K562 (cell line): Measurements from ENCODE around the gene PRKG2. TPM values are rescaled to one million over a fixed set of nuclear protein-coding genes. Genes with fewer than 3 reads are reported as not detected.

Experiments used
- ATAC-seq: fragments of 200-7000 bp; cut with Tn5 transposase; 3 replicates; pipeline ENCODE4 v1.9.1; 2020; ENCODE audit warnings: moderate library complexity
- BruUV-seq: library from RNA; stranded (reverse); fragments of 400-500 nt; replicated peaks from 2 replicates; lab custom pipeline; 2021; lab: Mats Ljungman, UMichigan
- CTCF ChIA-PET: fragments of 300-600 bp; formaldehyde crosslinking; extraction: SDS; loops from one replicate; lab custom pipeline; 2021; ENCODE audit warnings: low intra/inter-chr PET ratio; lab: Yijun Ruan, JAX
- POLR2A ChIA-PET: fragments of 300-600, 350-650 bp; sonication (Branson Sonifier 250); formaldehyde crosslinking; extraction: SDS; loops from one replicate; lab custom pipeline; 2021; ENCODE audit warnings: antibody characterized with exemption, inconsistent platforms; lab: Yijun Ruan, JAX
- DNase-seq, 4 experiments: peaks; one replicate each; pipeline versions ENCODE4 v3.0.0 to v3.0.0-alpha.2; 2011 to 2018; ENCODE audit warnings: low spot score in 3 of 4, mixed read lengths in 3 of 4; ENCODE audit errors: extremely low read depth in 1 of 4
- FAIRE-seq: peaks from 2 replicates; lab custom pipeline; 2011; peaks lifted over from hg19 to GRCh38; lab: Jason Lieb, UNC
- H2AFZ ChIP-seq: 2 replicates; pipeline ENCODE4 v1.6.0; 2011; ENCODE audit warnings: low read depth, low read length, control low read depth, inconsistent platforms
- H3K27ac ChIP-seq: fragments of 200-600 bp; 3 replicates; pipeline ENCODE4 v1.8.0; 2011; ENCODE audit warnings: low read depth, mild to moderate bottlenecking, control low read depth, inconsistent platforms, low read length, moderate library complexity, mixed read lengths; ENCODE audit errors: extremely low read depth
- H3K27me3 ChIP-seq, 2 experiments: fragments of 300-600 bp in 1 of 2; 2 replicates in 1 of 2; 3 replicates in 1 of 2; pipeline versions ENCODE4 v1.6.0 to v1.8.0; 2011; ENCODE audit warnings: inconsistent platforms in 2 of 2, low read length in 2 of 2, mild to moderate bottlenecking in 1 of 2, mixed read lengths in 1 of 2, moderate library complexity in 1 of 2; ENCODE audit not compliant: control insufficient read depth in 2 of 2, insufficient read depth in 2 of 2
- H3K36me3 ChIP-seq: fragments of 300-600 bp; 3 replicates; pipeline ENCODE4 v1.8.0; 2011; ENCODE audit warnings: mild to moderate bottlenecking, low read length, inconsistent platforms; ENCODE audit not compliant: control insufficient read depth, insufficient read depth
- H3K4me1 ChIP-seq, 2 experiments: fragments of 200-600 bp in 1 of 2; replicated peaks in 1 of 2; 2 replicates in 1 of 2; 3 replicates in 1 of 2; pipeline versions ENCODE4 v1.5.1 to v1.8.0; 2011; ENCODE audit warnings: inconsistent platforms in 2 of 2, low read length in 2 of 2, mild to moderate bottlenecking in 1 of 2, mixed read lengths in 1 of 2, moderate library complexity in 1 of 2; ENCODE audit not compliant: control insufficient read depth in 2 of 2, insufficient read depth in 2 of 2
- H3K4me2 ChIP-seq: 2 replicates; pipeline ENCODE4 v1.6.1; 2011; ENCODE audit warnings: low read length, control low read depth, inconsistent platforms, mixed read lengths; ENCODE audit not compliant: insufficient read depth
- H3K4me3 ChIP-seq: fragments of 200-600 bp; sonication (generic), shearing (Covaris generic); 2 replicates; pipeline ENCODE4 v1.5.1; 2016; ENCODE audit warnings: control low read depth, inconsistent platforms
- H3K79me2 ChIP-seq: fragments of 200-600 bp; 3 replicates; pipeline ENCODE4 v1.8.0; 2011; ENCODE audit warnings: low read length, inconsistent platforms; ENCODE audit not compliant: control insufficient read depth, insufficient read depth
- H3K9ac ChIP-seq, 2 experiments: 2 replicates each; pipeline versions ENCODE4 v1.6.0 to v1.6.1; 2011; ENCODE audit warnings: low read depth in 2 of 2, low read length in 2 of 2, control low read depth in 1 of 2, inconsistent platforms in 1 of 2, mild to moderate bottlenecking in 1 of 2, mixed read lengths in 1 of 2; ENCODE audit not compliant: insufficient read depth in 1 of 2
- H3K9me1 ChIP-seq: one replicate; pipeline ENCODE4 v1.6.0; 2011; ENCODE audit warnings: inconsistent platforms, mild to moderate bottlenecking, low read length, moderate library complexity; ENCODE audit not compliant: control insufficient read depth, insufficient read depth
- H3K9me3 ChIP-seq: replicated peaks from 2 replicates; pipeline ENCODE4 v1.5.1; 2011; ENCODE audit warnings: low read depth, low read length, inconsistent platforms; ENCODE audit not compliant: control insufficient read depth, insufficient read depth
- H4K20me1 ChIP-seq: replicated peaks from 2 replicates; pipeline ENCODE4 v1.6.1; 2011; ENCODE audit warnings: low read length, inconsistent platforms, mixed read lengths; ENCODE audit not compliant: control insufficient read depth, insufficient read depth
- MBD2 ChIP-seq: sonication (generic); IDR thresholded peaks from 2 replicates; pipeline ENCODE4 v1.6.1; 2016; ENCODE audit warnings: low read depth, borderline replicate concordance
- SRSF7 ChIP-seq: fragments of 200-400 bp; formaldehyde crosslinking; optimal IDR thresholded peaks from 2 replicates; pipeline ENCODE3; 2017; ENCODE audit warnings: mild to moderate bottlenecking, low read depth, low read length
- TRIM25 ChIP-seq: fragments of 450-650 bp; IDR thresholded peaks from 2 replicates; pipeline ENCODE4 v1.7.0; 2016; ENCODE audit warnings: borderline replicate concordance
- WGBS: fragments of 100-300 bp; shearing (Covaris generic); methylation state at CpG from one replicate; pipeline ENCODE4 v1.1.6; 2016; ENCODE audit warnings: low coverage, mixed read lengths; ENCODE audit not compliant: insufficient coverage; ENCODE audit errors: missing lambda C conversion rate; 5-methylcytosine and 5-hydroxymethylcytosine counted together
- in situ Hi-C: fragments of 300-500 bp; cut with MboI; formaldehyde crosslinking; loops from 4 replicates; pipeline ENCODE4 v1.15.0; 2018; ENCODE audit warnings: inconsistent platforms, mixed read lengths
- intact Hi-C: fragments of 100-400 bp; cut with micrococcal nuclease; formaldehyde crosslinking; loops from 2 replicates; pipeline ENCODE4 v1.14.2; 2022
- polyA plus RNA-seq, 8 experiments: library from polyadenylated mRNA; depleted of rRNA in 4 of 8; stranded (reverse) in 5 of 8; unstranded in 3 of 8; fragments of >200 nt; fragmentation: Nextera tagmentation in 2 of 8; fragmentation: Illumina TruSeq in 1 of 8; extraction: Ambion mirVana in 2 of 8; extraction: Trizol in 1 of 8; gene quantifications; 2 replicates each; pipeline versions ENCODE4 v1.2.1 to v1.2.3, GENCODE V29; 2011 to 2014; ENCODE audit warnings: inconsistent platforms in 1 of 8, missing spikeins in 1 of 8
- total RNA-seq, 7 experiments: library from RNA; depleted of rRNA in 6 of 7; stranded (reverse); fragments of >200 nt in 6 of 7; fragmentation: Illumina TruSeq in 2 of 7; extraction: Trizol in 2 of 7; gene quantifications; 2 replicates each; pipeline versions ENCODE4 v1.2.1 to v1.2.3, GENCODE V29; 2011 to 2021; ENCODE audit warnings: low replicate concordance in 1 of 7

The PRKG2 gene
- total and polyA plus RNA-seq, 9 of the 15 experiments (the other 6 are each of a cell fraction or from before 2014, with no cell fraction given): 0.01 to 0.68 (median 0.34) TPM

DNA sequence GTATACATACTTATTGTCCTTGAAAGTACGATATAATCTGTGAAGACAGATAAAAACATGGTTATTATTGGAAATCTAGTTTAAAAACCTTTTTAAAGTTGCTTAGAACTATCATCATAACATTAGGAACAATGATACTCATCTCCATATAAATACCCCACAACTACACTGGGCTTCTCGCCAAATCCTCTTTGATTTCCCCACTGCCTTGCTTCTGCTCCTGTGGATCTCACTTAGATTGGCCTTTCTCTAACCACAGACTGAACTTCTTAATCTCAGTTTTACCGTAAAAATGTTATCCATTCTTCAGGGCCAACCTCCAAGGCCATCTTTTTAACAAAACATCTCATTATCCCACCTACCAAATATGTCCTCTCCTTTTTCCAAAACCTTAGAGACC lies 77.6 kb downstream of the PRKG2 start:
- 3% methylated on average over 3 of the region's 3 CpGs for WGBS
- ChIA-PET CTCF (no interaction called here), POLR2A (interaction anchor here (0.6 kb wide), 1 partner anchor 100 kb away, joined by 3 read pairs; no protein-coding TSS in a partner anchor)
- Histone ChIP-seq H3K4me1 (no peaks in the 10 kb centered on the region), H3K9ac (no peak overlapping the region), H3K4me3 (no peak overlapping the region), H3K4me2 (no peak overlapping the region), H3K36me3 (no peaks in the 10 kb centered on the region), H3K79me2 (no peaks in the 10 kb centered on the region), H3K27ac (no peak overlapping the region), H3K27me3 (no peaks in the 10 kb centered on the region), H4K20me1 (no peaks in the 10 kb centered on the region), H3K9me3 (no peaks in the 10 kb centered on the region), H2AFZ (no peak overlapping the region), H3K9me1 (no peaks in the 10 kb centered on the region)
- TF ChIP-seq TRIM25: no peak
- TF ChIP-seq MBD2: no peak
- no peak for TF ChIP-seq SRSF7
- DNase-seq (no peak), FAIRE-seq (no peak), ATAC-seq (no peak)
- intact Hi-C loops: no loop called here
- no TSS peak for BruUV-seq
- in situ Hi-C loops: no loop called here
